GM23248 (cell line): ENCODE results near the gene BICC1.

Experiments used
- EZH2 ChIP-seq: fragments of 200-600 bp; sonication (generic); IDR thresholded peaks from 2 replicates; pipeline ENCODE4 v1.6.1; 2018; ENCODE audit warnings: antibody characterized with exemption, mild to moderate bottlenecking; ENCODE audit not compliant: insufficient read depth, poor library complexity, severe bottlenecking
- EZH2phosphoT487 ChIP-seq: fragments of 200-600 bp; sonication (generic); IDR thresholded peaks from 2 replicates; pipeline ENCODE4 v1.6.1; 2018; ENCODE audit warnings: antibody characterized with exemption, moderate library complexity, mild to moderate bottlenecking, low read depth; ENCODE audit not compliant: insufficient read depth

- TF ChIP-seq EZH2phosphoT487 (no peak), EZH2 (no peak)
Measured at GRCh38 chr10:58665361-58665760, 152.7 kb downstream of the BICC1 start.
